HEK293T (cell line): Measurements from ENCODE around the gene OGA.

ENCODE experiments used
- CTBP1 ChIP-seq: fragments of 450-650 bp; IDR thresholded peaks from 2 replicates; pipeline ENCODE4 v1.6.1; 2016; ENCODE audit warnings: borderline replicate concordance
- ELF4 ChIP-seq: fragments of 450-650 bp; IDR thresholded peaks from 2 replicates; pipeline ENCODE4 v1.6.1; 2017; ENCODE audit warnings: antibody characterized with exemption
- FOXK2 ChIP-seq: fragments of 450-650 bp; IDR thresholded peaks from 2 replicates; pipeline ENCODE4 v1.6.1; 2016; ENCODE audit warnings: mild to moderate bottlenecking
- FOXM1 ChIP-seq: fragments of 450-650 bp; IDR thresholded peaks from 2 replicates; pipeline ENCODE4 v1.6.1; 2017; ENCODE audit warnings: mild to moderate bottlenecking, borderline replicate concordance
- HDGF ChIP-seq: fragments of 450-650 bp; IDR thresholded peaks from 2 replicates; pipeline ENCODE4 v1.6.1; 2017; ENCODE audit warnings: antibody characterized with exemption, borderline replicate concordance
- LEF1 ChIP-seq: fragments of 450-650 bp; IDR thresholded peaks from 2 replicates; pipeline ENCODE4 v1.6.1; 2017; ENCODE audit warnings: mild to moderate bottlenecking, borderline replicate concordance
- NFRKB ChIP-seq: fragments of 450-650 bp; IDR thresholded peaks from 2 replicates; pipeline ENCODE4 v1.6.1; 2016; ENCODE audit warnings: mild to moderate bottlenecking, moderate library complexity
- PKNOX1 ChIP-seq: fragments of 450-650 bp; IDR thresholded peaks from 2 replicates; pipeline ENCODE4 v1.6.1; 2016
- SP1 ChIP-seq: fragments of 450-650 bp; IDR thresholded peaks from 2 replicates; pipeline ENCODE4 v1.6.1; 2017
- SUZ12 ChIP-seq: fragments of 450-650 bp; IDR thresholded peaks from 2 replicates; pipeline ENCODE4 v1.6.1; 2016; ENCODE audit warnings: mild to moderate bottlenecking
- TARDBP ChIP-seq: fragments of 450-650 bp; IDR thresholded peaks from 2 replicates; pipeline ENCODE4 v1.6.1; 2016

GRCh38 chr10:101824736-101825135, 6.5 kb upstream of the OGA start:
- TF ChIP-seq TARDBP (no peak), SP1 (no peak), HDGF (no peak), PKNOX1 (no peak), FOXK2 (no peak), FOXM1 (no peak), SUZ12 (no peak), ELF4 (no peak), NFRKB (no peak), LEF1 (no peak), CTBP1 (no peak)
